Smooth muscle cell (in vitro differentiated cells): ENCODE results near the gene TSPAN1. TPM values are rescaled to one million over a fixed set of nuclear protein-coding genes. Genes with fewer than 3 reads are reported as not detected.

Source experiments
- DNase-seq: peaks from one replicate; lab custom pipeline; 2025; ENCODE audit not compliant: unreplicated experiment; lab: John Stamatoyannopoulos, UW
- H2AFZ ChIP-seq: fragments of 200-600 bp; sonication (generic); 2 replicates; pipeline ENCODE4 v1.6.0; 2016; ENCODE audit warnings: antibody characterized with exemption, low read depth, mild to moderate bottlenecking
- H3F3A ChIP-seq: fragments of 200-600 bp; sonication (generic); 2 replicates; pipeline ENCODE4 v1.6.0; 2017; ENCODE audit warnings: antibody characterized with exemption, low read depth
- H3K27ac ChIP-seq: fragments of 200-600 bp; sonication (generic); 2 replicates; pipeline ENCODE4 v1.5.1; 2016; ENCODE audit warnings: low read depth, mild to moderate bottlenecking
- H3K27me3 ChIP-seq: fragments of 200-600 bp; sonication (generic); 2 replicates; pipeline ENCODE4 v1.6.1; 2016; ENCODE audit warnings: low read depth, mild to moderate bottlenecking
- H3K36me3 ChIP-seq: fragments of 200-600 bp; sonication (generic); 2 replicates; pipeline ENCODE4 v1.5.1; 2016; ENCODE audit warnings: low read depth
- H3K4me1 ChIP-seq: fragments of 200-600 bp; sonication (generic); 2 replicates; pipeline ENCODE4 v1.5.1; 2016; ENCODE audit warnings: low read depth
- H3K4me2 ChIP-seq: fragments of 200-600 bp; sonication (generic); 2 replicates; pipeline ENCODE4 v1.6.0; 2016; ENCODE audit warnings: mild to moderate bottlenecking
- H3K4me3 ChIP-seq: fragments of 200-600 bp; sonication (generic); 2 replicates; pipeline ENCODE4 v1.5.1; 2016; ENCODE audit warnings: mild to moderate bottlenecking
- H3K79me2 ChIP-seq: fragments of 200-600 bp; sonication (generic); 2 replicates; pipeline ENCODE4 v1.6.0; 2016; ENCODE audit warnings: low read depth, mild to moderate bottlenecking
- H3K9ac ChIP-seq: fragments of 200-600 bp; sonication (generic); 2 replicates; pipeline ENCODE4 v1.6.0; 2016; ENCODE audit warnings: low read depth
- H3K9me3 ChIP-seq: fragments of 200-600 bp; sonication (generic); replicated peaks from 2 replicates; pipeline ENCODE4 v1.5.1; 2016; ENCODE audit warnings: low read depth
- H4K20me1 ChIP-seq: fragments of 200-600 bp; sonication (generic); 2 replicates; pipeline ENCODE4 v1.6.0; 2016; ENCODE audit warnings: low read depth
- WGBS: methylation state at CpG from one replicate; pipeline ENCODE4 v1.1.7; 2016; ENCODE audit warnings: low lambda C conversion rate; 5-methylcytosine and 5-hydroxymethylcytosine counted together
- polyA plus RNA-seq: library from polyadenylated mRNA; unstranded; fragments of >200 nt; fragmentation: Nextera tagmentation; extraction: Ambion mirVana; gene quantifications from 2 replicates; pipeline ENCODE4 v1.2.1, GENCODE V29; 2016
- total RNA-seq: library from RNA; depleted of rRNA; stranded (reverse); fragments of >200 nt; gene quantifications from 2 replicates; pipeline ENCODE4 v1.2.3, GENCODE V29; 2014
- TF ChIP-seq, protein P1 (sequence below): fragments of 200-600 bp; sonication (generic); IDR thresholded peaks from 2 replicates; pipeline ENCODE4 v1.5.1; 2017; ENCODE audit warnings: borderline replicate concordance, mild to moderate bottlenecking, antibody characterized with exemption; ENCODE audit not compliant: insufficient read depth, poor library complexity, severe bottlenecking

The TSPAN1 gene
- total and polyA plus RNA-seq, 2 experiments from 2014 or later = 1.7 to 2.4 TPM

DNA sequence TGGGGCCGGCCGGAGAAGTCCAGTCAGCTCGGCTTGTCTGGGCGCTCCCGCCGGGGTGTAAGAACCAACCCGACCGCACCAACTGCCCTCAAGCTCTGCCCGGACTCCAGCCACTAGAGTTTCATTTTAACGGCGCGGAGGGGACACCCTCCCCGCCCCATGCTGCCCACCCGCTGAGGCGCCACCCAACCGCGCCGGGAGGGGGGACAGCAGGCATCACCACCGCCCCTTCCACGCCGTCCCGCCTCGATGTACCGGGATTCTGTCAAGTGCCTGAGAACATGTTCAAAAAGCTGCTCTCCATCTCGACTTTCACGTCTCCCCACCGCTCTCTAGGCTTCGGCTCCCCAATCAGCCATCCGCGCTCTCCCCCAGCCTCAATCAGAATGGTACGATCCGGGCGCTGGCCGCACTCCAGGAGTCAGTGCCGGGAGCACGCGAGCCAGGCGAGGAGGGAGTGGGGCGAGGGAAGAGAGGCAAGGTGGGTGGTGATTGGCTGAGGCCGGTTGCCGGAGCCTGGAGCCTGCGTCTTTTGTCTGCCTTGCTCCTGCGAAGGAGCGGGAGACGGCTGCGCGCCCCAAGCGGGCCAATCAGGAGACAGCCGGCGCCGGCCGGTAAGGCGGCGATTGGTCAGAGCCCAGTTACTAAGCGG lies 42.2 kb upstream of the TSPAN1 start, which contains the start of gene PIK3R3:
TSS of gene PIK3R3 (minus strand) at position 101 of the 652 bp plus-strand sequence. CDS start 677 bp downstream, outside the sequence.
- Histone ChIP-seq H2AFZ (peak within 1 kb of the TSS; percentile 92), H3F3A (peaks cover 5% of the 10 kb centered on the region), H3K79me2 (peaks cover 35% of the 10 kb centered on the region), H3K27ac (peak within 1 kb of the TSS; percentile 99), H3K9ac (peak within 1 kb of the TSS; percentile 98), H3K4me1 (peaks cover 39% of the 10 kb centered on the region), H3K4me2 (peak within 1 kb of the TSS; percentile 93), H4K20me1 (no peaks in the 10 kb centered on the region), H3K4me3 (peak within 1 kb of the TSS; percentile 86), H3K9me3 (no peaks in the 10 kb centered on the region), H3K27me3 (no peaks in the 10 kb centered on the region), H3K36me3 (no peaks in the 10 kb centered on the region)
- peak; percentile 99 for DNase-seq
- under 1% methylated on average over 55 of the region's 55 CpGs for WGBS
- TF ChIP-seq, protein P1, sequence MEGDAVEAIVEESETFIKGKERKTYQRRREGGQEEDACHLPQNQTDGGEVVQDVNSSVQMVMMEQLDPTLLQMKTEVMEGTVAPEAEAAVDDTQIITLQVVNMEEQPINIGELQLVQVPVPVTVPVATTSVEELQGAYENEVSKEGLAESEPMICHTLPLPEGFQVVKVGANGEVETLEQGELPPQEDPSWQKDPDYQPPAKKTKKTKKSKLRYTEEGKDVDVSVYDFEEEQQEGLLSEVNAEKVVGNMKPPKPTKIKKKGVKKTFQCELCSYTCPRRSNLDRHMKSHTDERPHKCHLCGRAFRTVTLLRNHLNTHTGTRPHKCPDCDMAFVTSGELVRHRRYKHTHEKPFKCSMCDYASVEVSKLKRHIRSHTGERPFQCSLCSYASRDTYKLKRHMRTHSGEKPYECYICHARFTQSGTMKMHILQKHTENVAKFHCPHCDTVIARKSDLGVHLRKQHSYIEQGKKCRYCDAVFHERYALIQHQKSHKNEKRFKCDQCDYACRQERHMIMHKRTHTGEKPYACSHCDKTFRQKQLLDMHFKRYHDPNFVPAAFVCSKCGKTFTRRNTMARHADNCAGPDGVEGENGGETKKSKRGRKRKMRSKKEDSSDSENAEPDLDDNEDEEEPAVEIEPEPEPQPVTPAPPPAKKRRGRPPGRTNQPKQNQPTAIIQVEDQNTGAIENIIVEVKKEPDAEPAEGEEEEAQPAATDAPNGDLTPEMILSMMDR = no peak

DNA sequence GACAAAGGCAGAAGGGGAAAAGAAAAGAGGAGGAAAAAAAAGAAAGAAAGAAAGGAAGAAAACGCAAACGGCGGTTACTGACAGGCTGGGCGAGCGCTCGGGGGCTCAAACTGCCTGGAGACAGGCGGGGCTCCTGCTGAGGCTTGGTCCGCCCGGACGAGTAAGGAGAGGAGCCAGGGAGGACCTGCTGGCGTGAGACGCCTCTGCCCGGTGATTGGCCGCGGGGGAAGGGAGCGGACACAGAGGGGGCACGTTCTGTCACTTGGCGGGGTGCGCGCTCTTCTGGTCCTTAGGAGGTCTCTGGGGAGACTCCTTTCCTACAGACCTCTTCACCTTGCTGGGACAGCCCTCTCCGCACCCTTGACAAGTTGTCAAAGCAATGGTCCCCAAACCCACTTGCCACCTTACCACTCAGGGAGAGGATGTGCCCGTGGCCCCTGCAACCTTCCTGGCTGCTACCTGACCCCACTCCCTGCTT lies 41.7 kb upstream of the TSPAN1 start:
- peak overlapping the region; percentile 98 for H3K9ac ChIP-seq

DNA sequence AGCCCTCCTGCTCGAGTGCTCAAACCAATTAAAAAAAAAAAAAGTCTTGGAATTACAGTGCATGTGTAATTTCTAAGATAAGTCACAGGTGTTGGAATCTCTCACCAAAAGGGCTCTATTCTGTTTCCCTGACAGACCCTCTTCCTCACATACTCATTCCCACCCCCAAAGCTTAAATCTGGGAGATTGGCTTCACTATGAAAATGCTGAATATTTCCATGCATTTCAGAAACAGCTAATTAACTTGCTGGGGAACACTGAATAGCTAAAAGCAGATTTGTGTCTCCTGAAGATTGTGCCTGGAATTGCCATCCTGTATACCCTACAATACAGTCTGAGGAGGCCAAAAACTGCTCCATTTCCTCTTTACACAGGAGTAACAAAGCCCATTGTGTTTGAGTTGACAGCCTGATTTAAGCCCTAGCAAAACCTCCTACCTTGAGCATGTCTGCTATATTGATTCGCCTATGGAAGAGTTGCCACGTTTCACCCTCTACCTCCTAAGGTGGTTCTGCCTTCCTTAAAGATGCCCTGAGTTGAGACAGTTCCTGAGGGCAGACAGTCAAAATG lies 41.0 kb upstream of the TSPAN1 start:
- TF ChIP-seq, protein P1 = no peak
- peak overlapping the region; percentile 68 for H2AFZ ChIP-seq
- H3K27me3 ChIP-seq = no peaks in the 10 kb centered on the region
- DNase-seq = no peak
- peak overlapping the region; percentile 86 for H3K4me3 ChIP-seq
- H3K27ac ChIP-seq = peak overlapping the region; percentile 99
- H3K36me3 ChIP-seq = no peaks in the 10 kb centered on the region
- 58% methylated on average over 3 of the region's 3 CpGs for WGBS
- H3K4me2 ChIP-seq = peak overlapping the region; percentile 89
- peaks cover 5% of the 10 kb centered on the region for H3F3A ChIP-seq
- H3K79me2 ChIP-seq = peaks cover 23% of the 10 kb centered on the region
- H3K9ac ChIP-seq = peak overlapping the region; percentile 98
- H3K9me3 ChIP-seq = no peaks in the 10 kb centered on the region
- H3K4me1 ChIP-seq = peaks cover 45% of the 10 kb centered on the region
- no peaks in the 10 kb centered on the region for H4K20me1 ChIP-seq

More for the DNA sequence above, 41.7 kb upstream of the TSPAN1 start:
- TF ChIP-seq, protein P1 = no peak
- H4K20me1 ChIP-seq = no peaks in the 10 kb centered on the region
- H3K27ac ChIP-seq = peak overlapping the region; percentile 99
- peak overlapping the region; percentile 68 for H2AFZ ChIP-seq
- no peaks in the 10 kb centered on the region for H3K36me3 ChIP-seq
- peak overlapping the region; percentile 86 for H3K4me3 ChIP-seq
- no peaks in the 10 kb centered on the region for H3K27me3 ChIP-seq
- peaks cover 29% of the 10 kb centered on the region for H3K79me2 ChIP-seq
- peak overlapping the region; percentile 89 for H3K4me2 ChIP-seq
- 3% methylated on average over 17 of the region's 22 CpGs for WGBS
- no peaks in the 10 kb centered on the region for H3K9me3 ChIP-seq
- peaks cover 5% of the 10 kb centered on the region for H3F3A ChIP-seq
- H3K4me1 ChIP-seq = peaks cover 45% of the 10 kb centered on the region
- DNase-seq = no peak
